Measurements from ENCODE around the gene NUTM2D.
"Not testable (repeated sequence)": the region's sequence is repeated elsewhere in the genome, so short reads cannot be mapped to it uniquely, and the experiment has no call there.

The NUTM2D gene

GRCh38 chr10:87355110-87355509, 2.4 kb upstream of the NUTM2D start:
- DNase-seq; in situ Hi-C loops (cut with MboI; ENCODE audit: low pct_unique_long_range_greater_than_20kb, low sequenced_read_pairs): not testable (repeated sequence)

GRCh38 chr10:87358159-87358558, 615 bp downstream of the NUTM2D start:
- DNase-seq; in situ Hi-C loops (cut with MboI; ENCODE audit: low pct_unique_long_range_greater_than_20kb, low sequenced_read_pairs): not testable (repeated sequence)

- in situ Hi-C loops (cut with MboI; ENCODE audit: low pct_unique_long_range_greater_than_20kb, low sequenced_read_pairs); DNase-seq: not testable (repeated sequence)
These were observed 12.1 kb downstream of the NUTM2D start for GRCh38 chr10:87369514-87370112.

- in situ Hi-C loops (cut with MboI; ENCODE audit: low pct_unique_long_range_greater_than_20kb, low sequenced_read_pairs); DNase-seq: not testable (repeated sequence)
These were observed 16.5 kb downstream of the NUTM2D start for GRCh38 chr10:87374091-87374490.

GRCh38 chr10:87379115-87379514, 21.6 kb downstream of the NUTM2D start:
- in situ Hi-C loops (cut with MboI; ENCODE audit: low pct_unique_long_range_greater_than_20kb, low sequenced_read_pairs); DNase-seq: not testable (repeated sequence)

- DNase-seq; in situ Hi-C loops (cut with MboI; ENCODE audit: low pct_unique_long_range_greater_than_20kb, low sequenced_read_pairs): not testable (repeated sequence)
These were observed 25.8 kb downstream of the NUTM2D start for GRCh38 chr10:87383149-87383857.

- DNase-seq; in situ Hi-C loops (cut with MboI; ENCODE audit: low pct_unique_long_range_greater_than_20kb, low sequenced_read_pairs): not testable (repeated sequence)
These were observed 26.7 kb downstream of the NUTM2D start for GRCh38 chr10:87384283-87384682.

- in situ Hi-C loops (cut with MboI; ENCODE audit: low pct_unique_long_range_greater_than_20kb, low sequenced_read_pairs); DNase-seq: not testable (repeated sequence)
These were observed 28.3 kb downstream of the NUTM2D start for GRCh38 chr10:87385762-87386360.

GRCh38 chr10:87391360-87391759, 33.8 kb downstream of the NUTM2D start:
- DNase-seq; in situ Hi-C loops (cut with MboI; ENCODE audit: low pct_unique_long_range_greater_than_20kb, low sequenced_read_pairs): not testable (repeated sequence)

GRCh38 chr10:87396206-87396605, 38.7 kb downstream of the NUTM2D start:
- in situ Hi-C loops (cut with MboI; ENCODE audit: low pct_unique_long_range_greater_than_20kb, low sequenced_read_pairs); DNase-seq: not testable (repeated sequence)

GRCh38 chr10:87398436-87398835, 40.9 kb downstream of the NUTM2D start:
- DNase-seq; in situ Hi-C loops (cut with MboI; ENCODE audit: low pct_unique_long_range_greater_than_20kb, low sequenced_read_pairs): not testable (repeated sequence)

GRCh38 chr10:87407516-87408467, 50.2 kb downstream of the NUTM2D start:
- in situ Hi-C loops (cut with MboI; ENCODE audit: low pct_unique_long_range_greater_than_20kb, low sequenced_read_pairs); DNase-seq: not testable (repeated sequence)

GRCh38 chr10:87413921-87414320, 56.4 kb downstream of the NUTM2D start:
- DNase-seq; in situ Hi-C loops (cut with MboI; ENCODE audit: low pct_unique_long_range_greater_than_20kb, low sequenced_read_pairs): not testable (repeated sequence)
